Measurements from ENCODE around the gene CBX2. TPM values are rescaled to one million over a fixed set of nuclear protein-coding genes. Genes with fewer than 3 reads are reported as not detected.
A peak's percentile ranks its signal among the peaks of the same experiment; 100 is the strongest.

CBX2 gene
- total RNA-seq, 3 donors from 2014 or later (not counting 1 experiment from before 2014, with no cell fraction given): 0.18 to 1.3 TPM; not detected in 1

DNA sequence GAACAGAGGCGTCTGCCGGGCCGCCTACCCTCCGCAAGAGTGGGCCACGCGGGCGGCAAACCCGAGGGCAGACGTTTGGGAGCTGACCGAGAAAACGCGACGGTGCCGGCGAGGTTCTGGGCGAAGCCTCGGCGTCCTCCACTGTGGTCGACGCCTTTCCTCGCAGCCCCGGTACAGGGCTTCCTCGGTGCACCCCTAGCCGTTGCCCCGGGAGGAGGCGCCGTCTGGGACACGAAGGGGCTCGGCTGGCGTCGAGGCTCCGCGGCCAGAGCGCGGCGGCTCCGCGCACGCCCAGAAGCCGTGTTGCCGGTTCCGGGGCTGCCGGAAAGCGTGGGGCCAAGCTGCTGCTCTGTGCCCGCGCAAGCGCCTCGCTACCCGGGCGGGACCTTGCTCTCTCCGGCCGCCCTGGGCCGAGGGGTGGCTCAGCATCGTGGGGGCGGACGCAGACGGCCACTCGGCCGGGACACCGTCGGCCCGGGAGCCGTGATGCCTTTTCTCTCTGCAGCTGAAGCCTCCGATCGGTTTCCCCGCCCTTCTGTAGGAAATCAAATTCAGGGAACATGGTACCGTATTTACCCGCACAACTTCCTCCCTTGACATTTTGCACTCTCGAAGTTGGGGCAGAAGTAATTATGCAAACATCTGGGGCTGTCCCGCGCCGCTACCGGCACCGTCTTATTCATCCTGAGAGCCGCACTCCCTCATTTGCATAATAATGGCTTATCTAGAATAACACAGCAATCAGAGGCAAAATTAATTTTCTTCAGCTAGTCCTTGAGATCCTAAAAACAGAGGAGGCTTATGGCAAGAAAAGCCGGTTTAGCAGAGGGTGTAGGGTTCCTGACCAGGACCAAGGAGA, 26.3 kb downstream of the CBX2 start:
- DNase-seq (peak in 1 of 2 donors; percentile 70), ATAC-seq (peak in 2 of 3 donors; percentile 48 to 55)
- intact Hi-C loops (cut with micrococcal nuclease): loop anchor here (5.0 kb wide), 2 partner anchors 1593 to 1672 kb away; partner anchors contain the start of genes BAHCC1 and TMC8
- H3K36me3 ChIP-seq (ENCODE audit: control insufficient read depth, insufficient read depth, low read length): no peaks in the 10 kb centered on the region
- Mint-ChIP-seq H3K36me3 (peaks cover 6% of the 10 kb centered on the region), H3K4me3 (peak overlapping the region; percentile 81), H3K4me1 (peaks cover 26 to 44% of the 10 kb centered on the region in 2 donors), H3K27ac (peak overlapping the region; percentile 75 to 76), H3K9me3 (no peaks in the 10 kb centered on the region), H3K27me3 (ENCODE audit: low read depth in 2 of 2) (peaks cover 65 to 72% of the 10 kb centered on the region in 2 donors)
- H3K9me3 ChIP-seq (ENCODE audit: control insufficient read depth, insufficient read depth, low read length): peaks cover 18% of the 10 kb centered on the region
- WGBS (ENCODE audit: insufficient coverage): 3% methylated on average over 76 of the region's 76 CpGs
- H3K4me3 ChIP-seq (ENCODE audit: low read length): no peak overlapping the region
- no peak overlapping the region for H3K27ac ChIP-seq (ENCODE audit: low read length)
- TF ChIP-seq, protein P1, sequence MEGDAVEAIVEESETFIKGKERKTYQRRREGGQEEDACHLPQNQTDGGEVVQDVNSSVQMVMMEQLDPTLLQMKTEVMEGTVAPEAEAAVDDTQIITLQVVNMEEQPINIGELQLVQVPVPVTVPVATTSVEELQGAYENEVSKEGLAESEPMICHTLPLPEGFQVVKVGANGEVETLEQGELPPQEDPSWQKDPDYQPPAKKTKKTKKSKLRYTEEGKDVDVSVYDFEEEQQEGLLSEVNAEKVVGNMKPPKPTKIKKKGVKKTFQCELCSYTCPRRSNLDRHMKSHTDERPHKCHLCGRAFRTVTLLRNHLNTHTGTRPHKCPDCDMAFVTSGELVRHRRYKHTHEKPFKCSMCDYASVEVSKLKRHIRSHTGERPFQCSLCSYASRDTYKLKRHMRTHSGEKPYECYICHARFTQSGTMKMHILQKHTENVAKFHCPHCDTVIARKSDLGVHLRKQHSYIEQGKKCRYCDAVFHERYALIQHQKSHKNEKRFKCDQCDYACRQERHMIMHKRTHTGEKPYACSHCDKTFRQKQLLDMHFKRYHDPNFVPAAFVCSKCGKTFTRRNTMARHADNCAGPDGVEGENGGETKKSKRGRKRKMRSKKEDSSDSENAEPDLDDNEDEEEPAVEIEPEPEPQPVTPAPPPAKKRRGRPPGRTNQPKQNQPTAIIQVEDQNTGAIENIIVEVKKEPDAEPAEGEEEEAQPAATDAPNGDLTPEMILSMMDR (IDR thresholded peaks at IDR 0.05): no peak
- peaks cover 98% of the 10 kb centered on the region for H3K27me3 ChIP-seq (ENCODE audit: control insufficient read depth, insufficient read depth, low read length)
- H3K4me1 ChIP-seq (ENCODE audit: control insufficient read depth, insufficient read depth, low read length): peaks cover 60% of the 10 kb centered on the region

DNA sequence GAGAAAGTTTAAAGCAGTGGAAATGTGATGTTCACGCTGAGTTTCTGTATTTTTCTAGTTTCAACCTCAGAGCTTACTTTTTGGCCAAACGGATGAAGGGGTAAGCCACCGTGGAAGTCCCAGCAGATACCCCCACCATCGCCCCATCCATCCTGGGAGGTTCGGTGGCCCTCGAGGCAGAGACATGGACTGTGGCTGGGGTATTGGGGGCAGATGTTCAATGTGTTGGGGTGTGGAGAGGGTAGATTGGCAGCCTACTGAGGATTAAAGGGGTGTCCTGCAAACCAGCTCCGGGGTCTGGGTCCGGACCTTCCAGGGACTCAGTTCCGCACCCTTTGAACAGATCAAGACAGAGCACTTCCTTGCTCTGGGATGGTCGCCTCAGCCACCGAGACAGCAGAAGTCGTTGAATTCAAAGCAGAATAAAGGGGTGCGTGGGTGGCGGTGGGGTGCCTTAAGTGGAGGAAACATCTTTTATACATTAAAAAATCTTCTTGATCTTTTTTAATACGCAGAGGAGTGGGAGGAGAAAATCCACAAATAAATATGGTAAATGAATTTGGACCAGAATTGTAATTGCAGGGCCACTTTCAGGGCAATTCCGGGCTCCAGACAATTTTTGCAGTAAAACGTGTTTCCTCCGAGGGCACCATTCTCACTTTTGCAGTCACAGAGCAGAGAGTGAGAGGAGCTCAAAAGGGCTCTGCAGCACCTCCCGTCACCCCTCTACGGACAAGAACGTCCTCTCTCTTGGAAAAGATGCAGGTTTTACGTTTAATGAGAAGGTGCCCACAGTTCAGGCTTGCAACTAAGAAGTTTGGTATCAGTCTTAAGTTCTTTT, 27.1 kb downstream of the CBX2 start:
- DNase-seq: peak in 1 of 2 donors; percentile 35
- Mint-ChIP-seq H3K4me3 (peak overlapping the region; percentile 81), H3K36me3 (peaks cover 6% of the 10 kb centered on the region), H3K27ac (peak overlapping the region; percentile 75 to 76), H3K9me3 (no peaks in the 10 kb centered on the region), H3K27me3 (ENCODE audit: low read depth in 2 of 2) (peaks cover 60 to 67% of the 10 kb centered on the region in 2 donors), H3K4me1 (peaks cover 17 to 36% of the 10 kb centered on the region in 2 donors)
- no peak overlapping the region for H3K27ac ChIP-seq (ENCODE audit: low read length)
- peaks cover 18% of the 10 kb centered on the region for H3K9me3 ChIP-seq (ENCODE audit: control insufficient read depth, insufficient read depth, low read length)
- TF ChIP-seq, protein P1 (IDR thresholded peaks at IDR 0.05): no peak
- no peaks in the 10 kb centered on the region for H3K36me3 ChIP-seq (ENCODE audit: control insufficient read depth, insufficient read depth, low read length)
- ATAC-seq: no peak
- 13% methylated on average over 19 of the region's 22 CpGs for whole genome bisulfite sequencing (ENCODE audit: insufficient coverage)
- intact Hi-C loops (cut with micrococcal nuclease): loop anchor here (5.0 kb wide), 3 partner anchors 1592 to 1707 kb away; partner anchors contain the start of genes ACTG1, BAHCC1 and TMC8
- no peak overlapping the region for H3K4me3 ChIP-seq (ENCODE audit: low read length)
- H3K4me1 ChIP-seq (ENCODE audit: control insufficient read depth, insufficient read depth, low read length): peaks cover 52% of the 10 kb centered on the region
- peaks cover 92% of the 10 kb centered on the region for H3K27me3 ChIP-seq (ENCODE audit: control insufficient read depth, insufficient read depth, low read length)

DNA sequence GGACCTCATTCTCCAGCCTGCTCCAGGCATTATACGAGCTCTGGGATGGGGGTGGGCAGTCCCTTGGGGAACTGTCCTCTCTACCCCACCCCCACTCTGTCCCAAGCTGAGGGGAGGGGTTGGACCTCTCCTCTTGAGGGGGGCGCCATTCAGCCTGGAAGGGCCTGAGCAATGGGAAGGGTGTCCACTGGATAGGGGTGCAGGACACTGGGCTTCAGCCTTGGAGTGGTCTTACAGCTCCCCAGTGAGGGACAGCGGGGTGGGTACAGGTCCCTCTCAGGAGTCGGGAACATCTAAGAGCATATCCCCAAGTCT, 28.5 kb downstream of the CBX2 start:
- Mint-ChIP-seq H3K27me3 (ENCODE audit: low read depth in 2 of 2) (peaks cover 60 to 61% of the 10 kb centered on the region in 2 donors), H3K4me1 (peaks cover 17 to 34% of the 10 kb centered on the region in 2 donors), H3K4me3 (no peak overlapping the region), H3K9me3 (no peaks in the 10 kb centered on the region), H3K36me3 (peaks cover 6% of the 10 kb centered on the region), H3K27ac (no peak overlapping the region)
- Histone ChIP-seq H3K4me1 (ENCODE audit: control insufficient read depth, insufficient read depth, low read length) (peaks cover 52% of the 10 kb centered on the region), H3K27me3 (ENCODE audit: control insufficient read depth, insufficient read depth, low read length) (peaks cover 90% of the 10 kb centered on the region), H3K36me3 (ENCODE audit: control insufficient read depth, insufficient read depth, low read length) (no peaks in the 10 kb centered on the region), H3K9me3 (ENCODE audit: control insufficient read depth, insufficient read depth, low read length) (peaks cover 17% of the 10 kb centered on the region), H3K4me3 (ENCODE audit: low read length) (no peak overlapping the region), H3K27ac (ENCODE audit: low read length) (no peak overlapping the region)
- TF ChIP-seq, protein P1 (IDR thresholded peaks at IDR 0.05): no peak
- 24% methylated on average over 3 of the region's 4 CpGs for WGBS (ENCODE audit: insufficient coverage)
- DNase-seq (no peak), ATAC-seq (no peak)
- intact Hi-C loops (cut with micrococcal nuclease): loop anchor here (5.0 kb wide), 1 partner anchor 1706 kb away; the partner anchor contains the start of gene ACTG1
